Activated CD8-positive, alpha-beta memory T cell treated with anti-CD3 and anti-CD28 coated beads, Interleukin-2, amount 10 ng/mL, durations not matched to agents 7 days and 5 days (primary cell): ENCODE data around the gene TINCR. TPM values are rescaled to one million over a fixed set of nuclear protein-coding genes. Genes with fewer than 3 reads are reported as not detected.

Source experiments
- total RNA-seq, 2 experiments: library from RNA; stranded (reverse); gene quantifications; one replicate each; pipeline ENCODE4 v1.2.3, GENCODE V29; 2021

The TINCR gene
- total RNA-seq, 2 experiments from 2014 or later = 0.28 to 0.79 TPM

Other genes with a start within 250 kb of the TINCR start
- under 1 TPM; 0.16 to 0.32 TPM for gene PTPRS, start 227.1 kb downstream of the TINCR start, total RNA-seq
- not detected for gene ZNRF4, start 112.5 kb downstream of the TINCR start, total RNA-seq
- gene SAFB2, start 54.8 kb upstream of the TINCR start, total RNA-seq = 100 to 1,000 TPM; 110 to 125 TPM
- gene SAFB, start 55.1 kb upstream of the TINCR start, total RNA-seq = 100 to 1,000 TPM; 134 to 152 TPM
- 10 to 100 TPM; 49.1 to 49.7 TPM for gene MICOS13, start 112.6 kb upstream of the TINCR start, total RNA-seq
- gene HSD11B1L, start 113.1 kb upstream of the TINCR start, total RNA-seq = 1 to 10 TPM; 1.0 to 2.4 TPM
- 1,000 to 10,000 TPM in 1 of 2 experiments, 100 to 1,000 TPM in 1; 976 to 1,078 TPM for gene RPL36, start 122.3 kb upstream of the TINCR start, total RNA-seq
- gene LONP1, start 152.2 kb upstream of the TINCR start, total RNA-seq = 100 to 1,000 TPM; 134 to 141 TPM
- gene CATSPERD, start 152.7 kb upstream of the TINCR start, total RNA-seq = not detected
- 1 to 10 TPM; 2.1 to 6.0 TPM for gene PRR22, start 216.8 kb upstream of the TINCR start, total RNA-seq
- gene DUS3L, start 223.2 kb upstream of the TINCR start, total RNA-seq = 10 to 100 TPM; 53.0 to 64.0 TPM
- gene NRTN, start 237.1 kb upstream of the TINCR start, total RNA-seq = not detected